NCI-H1436 treated with DMSO at 0.1 percent for 48 hours (cell line): ENCODE results near the gene SLC9A1.

Experiments used
- DNase-seq: peaks from one replicate; lab custom pipeline; 2025; lab: John Stamatoyannopoulos, UW

Gene SLC9A1

DNA sequence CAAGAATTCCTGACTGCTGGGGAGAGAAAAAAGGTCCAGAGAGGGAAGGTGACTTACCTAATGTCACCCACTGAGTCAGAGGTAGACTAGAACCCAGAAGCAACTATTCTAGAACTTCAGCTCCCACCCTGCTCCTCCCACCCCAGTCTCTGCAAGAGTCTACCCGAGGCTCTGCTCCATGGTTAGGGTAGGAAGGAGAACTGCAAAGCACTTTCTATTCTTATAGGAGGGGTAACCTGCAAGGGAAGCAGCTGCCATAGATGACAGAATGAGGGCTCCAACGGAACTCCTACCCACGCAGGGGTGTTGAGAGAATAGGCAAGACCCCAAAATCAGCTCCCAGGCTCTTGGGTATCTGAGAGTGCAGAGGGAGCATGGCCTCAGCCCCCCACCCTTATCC is 4.3 kb downstream of the SLC9A1 start:
- no peak for DNase-seq

DNA sequence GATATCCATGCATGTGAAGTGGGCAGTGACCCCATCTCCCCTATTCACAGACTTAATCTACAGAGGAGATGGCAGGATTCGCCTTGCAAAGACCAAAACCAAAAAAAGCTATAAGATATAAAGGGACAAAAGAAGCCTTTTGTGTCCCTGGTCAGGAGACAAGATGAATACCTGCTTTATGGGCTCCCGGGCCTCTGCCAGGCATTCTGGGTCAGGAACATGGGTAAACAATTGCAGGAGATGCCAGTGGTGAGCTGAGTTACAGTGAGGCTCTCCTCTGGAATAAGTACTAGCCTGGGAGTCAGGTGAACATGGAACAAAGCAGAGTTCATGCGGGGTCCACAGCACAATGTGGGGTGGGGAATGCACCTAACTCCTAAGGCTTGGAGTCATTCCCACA is 4.7 kb downstream of the SLC9A1 start:
- no peak for DNase-seq

DNA sequence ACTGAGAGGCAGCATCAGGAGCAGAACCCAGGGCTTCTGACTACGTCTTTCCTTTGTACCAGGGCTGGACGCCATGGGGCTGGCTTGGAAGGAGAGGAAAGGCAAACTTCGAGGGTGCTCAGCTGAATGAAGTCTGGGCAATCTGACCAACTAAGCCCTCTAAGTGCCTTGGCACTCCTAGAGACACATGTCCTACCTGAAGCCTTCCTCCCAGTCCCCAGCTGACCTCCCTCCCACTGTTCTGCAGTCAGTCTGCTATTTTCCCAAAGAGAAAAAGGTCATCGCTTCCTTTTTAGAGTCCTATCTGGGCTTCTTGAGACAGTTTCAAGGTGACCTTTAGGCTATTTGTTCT is 5.2 kb downstream of the SLC9A1 start:
- DNase-seq = no peak

DNA sequence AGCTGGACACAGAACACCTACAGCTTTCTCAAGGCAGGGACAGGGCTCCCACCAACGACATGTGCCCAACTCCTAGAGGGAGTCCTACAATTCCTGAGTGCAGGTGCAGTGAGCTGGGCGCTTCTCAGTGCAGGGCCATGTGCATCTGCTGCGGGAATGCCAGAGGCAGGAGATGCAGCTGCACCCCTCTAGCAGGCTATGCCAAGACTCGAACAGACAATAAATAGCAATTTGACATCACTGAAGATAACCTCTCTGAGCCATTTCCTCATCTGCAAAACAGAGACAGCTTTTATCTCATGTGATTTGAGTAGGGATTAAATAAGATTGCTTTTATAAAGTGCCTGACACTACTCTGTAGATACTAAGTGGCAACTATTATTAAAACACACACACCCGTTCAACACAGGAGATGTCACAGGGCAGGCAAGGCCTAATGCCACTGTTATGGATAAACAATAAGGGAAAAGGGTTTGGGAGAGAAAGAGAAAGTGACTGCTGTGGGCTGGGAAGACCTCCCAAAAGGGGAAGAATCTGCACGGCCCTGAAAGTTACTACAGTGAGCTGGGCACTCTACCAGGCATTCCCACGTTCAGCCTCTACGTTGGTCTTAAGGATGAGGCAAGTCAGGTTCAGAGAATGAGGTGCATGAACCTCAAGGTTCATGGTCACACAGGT is 5.7 kb downstream of the SLC9A1 start:
- DNase-seq = no peak

DNA sequence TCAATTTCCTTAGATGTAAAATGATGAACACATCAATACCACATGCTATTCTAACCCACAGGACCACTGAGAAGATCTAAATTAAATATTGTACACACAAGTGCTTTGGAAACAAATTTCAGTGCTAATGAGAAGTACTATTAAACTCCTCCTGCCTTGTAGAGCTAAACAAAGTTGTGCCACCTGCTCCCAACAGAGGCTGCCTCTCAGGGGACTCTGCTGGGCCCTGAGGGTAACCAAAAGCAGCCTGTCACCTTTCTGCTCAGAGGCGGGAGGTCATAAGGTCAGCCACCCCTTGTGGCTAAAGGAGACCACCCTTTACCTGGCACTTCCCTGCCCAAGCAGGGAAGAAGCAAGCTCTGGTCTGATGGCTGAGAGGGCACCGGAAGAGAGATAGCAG is 6.3 kb downstream of the SLC9A1 start:
- DNase-seq = no peak

DNA sequence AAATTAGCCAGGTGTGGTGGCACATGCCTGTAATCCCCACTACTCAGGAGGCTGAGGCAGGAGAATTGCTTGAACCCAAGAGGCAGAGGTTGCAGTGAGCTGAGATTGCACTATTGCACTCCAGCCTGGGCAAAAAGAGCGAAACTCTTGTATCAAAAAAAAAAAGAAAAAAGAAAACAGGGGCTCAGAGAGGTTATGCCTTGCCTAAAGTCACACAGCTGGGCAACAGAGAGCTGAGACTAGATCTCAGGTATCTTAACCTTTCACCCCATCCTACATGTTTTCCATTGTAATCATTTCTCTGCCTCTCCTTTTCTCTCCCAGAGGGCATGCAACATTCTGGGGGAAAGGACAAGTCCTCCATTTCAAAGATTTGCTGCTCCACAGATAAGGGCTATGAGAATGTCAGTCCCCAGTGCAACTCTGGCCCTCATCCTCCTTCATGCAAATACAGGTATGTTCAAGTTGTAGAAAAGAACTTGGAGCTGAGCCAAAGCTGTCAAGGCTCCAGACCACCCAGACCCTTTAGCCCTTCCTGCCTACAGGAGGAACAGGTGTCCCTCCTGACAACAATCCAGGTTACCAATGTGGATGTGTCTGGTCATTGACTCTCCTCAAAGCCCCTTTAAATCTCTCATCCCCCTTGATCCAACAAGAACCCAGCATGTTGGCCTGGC is 6.9 kb downstream of the SLC9A1 start:
- DNase-seq = no peak

DNA sequence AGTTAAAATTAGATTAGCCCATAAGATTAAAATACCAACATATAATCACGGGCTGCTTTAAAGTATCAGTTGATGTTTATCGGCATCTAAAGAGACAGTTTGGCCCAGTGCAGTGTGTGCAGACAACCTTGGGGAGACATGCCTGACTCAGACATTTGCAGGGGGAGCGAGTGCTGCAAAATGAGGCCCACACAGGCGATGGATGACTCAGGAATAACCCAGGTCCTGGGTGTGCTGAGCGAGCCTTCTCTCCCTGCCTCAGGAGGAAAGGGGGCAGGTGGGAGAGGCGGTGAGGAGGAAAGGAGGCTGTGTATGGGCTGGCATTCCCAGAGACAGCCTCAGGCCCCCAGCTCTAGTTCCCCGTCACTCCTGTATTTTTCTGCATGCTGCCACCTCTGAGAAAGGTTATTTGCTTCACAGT is 9.0 kb downstream of the SLC9A1 start:
- no peak for DNase-seq

DNA sequence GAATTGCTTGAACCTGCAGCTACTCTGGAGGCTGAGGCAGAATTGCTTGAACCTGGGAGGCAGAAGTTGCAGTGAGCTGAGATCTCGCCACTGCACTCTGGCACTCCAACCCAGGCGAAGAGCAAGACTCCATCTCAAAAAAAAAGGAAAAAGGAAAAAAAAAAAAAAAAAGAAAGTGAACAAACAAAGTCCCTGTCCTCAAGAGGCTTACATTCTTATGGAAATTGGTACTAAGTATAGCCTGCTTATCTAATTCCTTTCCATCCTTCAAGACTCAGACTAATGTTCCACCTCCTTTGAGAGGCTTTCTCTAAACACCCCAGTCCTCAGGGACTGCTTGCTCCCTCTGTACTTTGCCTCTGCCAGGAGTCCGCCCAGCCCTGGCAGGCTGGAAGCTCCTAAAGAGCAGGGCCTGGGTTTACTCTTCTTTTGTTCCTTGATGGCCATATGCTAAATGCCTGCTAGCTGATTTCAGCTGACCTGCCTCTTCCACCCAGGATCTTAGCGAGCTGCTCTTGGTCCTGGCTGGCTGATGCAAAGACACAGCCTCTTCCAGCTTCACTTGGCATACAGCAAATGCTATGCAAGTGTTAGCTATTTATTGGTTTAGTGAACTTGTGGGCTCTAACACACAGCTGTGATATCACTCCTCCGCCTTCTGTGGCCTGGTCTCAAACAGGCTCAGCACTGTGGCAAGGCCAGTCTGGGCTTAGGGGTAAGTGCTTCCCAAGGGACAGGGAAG is 9.8 kb downstream of the SLC9A1 start:
- DNase-seq = no peak

DNA sequence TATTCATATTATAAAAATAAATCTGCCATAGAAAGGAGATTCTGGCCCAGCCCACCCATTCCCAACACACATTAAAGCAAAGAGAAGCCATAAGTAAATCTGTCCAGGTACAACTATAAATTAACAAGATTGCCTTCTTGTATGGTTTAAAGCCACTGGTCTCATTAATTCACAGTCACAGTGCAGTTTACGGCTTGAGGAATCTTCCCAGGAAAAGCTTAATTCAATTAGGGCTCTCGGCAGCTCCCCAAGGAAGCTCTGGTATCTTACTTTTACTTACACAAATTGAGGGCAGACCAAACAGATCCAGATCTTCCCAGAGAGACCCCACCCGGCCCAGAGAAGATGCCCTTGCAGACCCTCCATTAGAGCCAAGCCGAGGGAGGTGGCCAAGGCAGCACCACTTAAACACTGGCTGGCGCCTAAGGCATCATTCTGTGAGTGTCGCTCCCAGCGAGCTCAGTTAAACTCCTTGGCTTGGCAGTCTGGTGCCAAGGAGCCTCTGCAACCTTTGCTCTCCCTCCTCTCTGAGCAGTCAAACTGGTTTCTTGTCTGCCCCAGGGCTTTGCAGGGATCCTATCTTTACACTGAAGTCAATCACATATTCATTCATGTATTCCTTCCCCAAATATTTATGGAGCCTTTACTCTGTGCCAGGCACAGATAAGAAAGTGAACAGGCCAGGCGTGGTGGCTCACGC is 10.7 kb downstream of the SLC9A1 start:
- DNase-seq = no peak

DNA sequence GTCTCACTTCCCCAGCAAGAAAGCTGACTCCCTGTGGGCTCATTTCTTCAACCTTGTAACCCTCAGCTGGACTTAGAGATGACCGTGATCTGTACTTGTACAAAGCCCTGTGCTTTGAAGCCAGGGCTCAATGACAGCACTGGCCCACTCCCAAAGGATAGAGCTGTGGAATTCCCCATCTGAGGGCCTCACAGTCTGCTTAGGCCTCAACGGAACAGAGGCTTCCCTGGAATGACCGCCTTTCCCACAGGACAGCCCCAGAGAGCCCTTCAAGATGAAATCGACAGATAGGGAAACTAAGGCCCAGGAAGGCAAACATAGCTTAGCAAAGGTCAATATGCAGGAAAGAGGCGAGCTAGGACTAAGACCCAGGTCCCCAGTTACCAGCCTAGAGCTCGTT is 11.5 kb downstream of the SLC9A1 start:
- DNase-seq = no peak

DNA sequence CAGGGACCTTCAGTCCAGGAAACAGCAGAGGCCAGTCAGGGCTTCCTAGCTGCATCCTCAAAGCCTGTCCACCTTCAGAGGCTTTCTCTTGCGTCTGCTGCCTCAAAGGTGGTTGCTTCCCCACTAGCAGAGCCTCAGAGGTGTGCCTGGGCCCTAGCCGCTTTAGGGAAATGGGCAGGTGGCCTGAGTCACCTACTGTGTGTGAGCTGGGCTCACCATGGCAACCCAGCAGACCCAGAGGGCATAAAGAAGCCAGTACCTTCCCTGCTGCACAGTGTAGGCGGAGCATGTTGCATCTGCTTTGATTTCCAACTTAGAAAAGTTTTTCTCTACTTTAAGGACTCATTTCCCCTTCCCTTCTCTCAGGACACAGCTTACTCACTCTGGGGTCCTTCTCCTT is 12.5 kb downstream of the SLC9A1 start:
- DNase-seq = no peak

DNA sequence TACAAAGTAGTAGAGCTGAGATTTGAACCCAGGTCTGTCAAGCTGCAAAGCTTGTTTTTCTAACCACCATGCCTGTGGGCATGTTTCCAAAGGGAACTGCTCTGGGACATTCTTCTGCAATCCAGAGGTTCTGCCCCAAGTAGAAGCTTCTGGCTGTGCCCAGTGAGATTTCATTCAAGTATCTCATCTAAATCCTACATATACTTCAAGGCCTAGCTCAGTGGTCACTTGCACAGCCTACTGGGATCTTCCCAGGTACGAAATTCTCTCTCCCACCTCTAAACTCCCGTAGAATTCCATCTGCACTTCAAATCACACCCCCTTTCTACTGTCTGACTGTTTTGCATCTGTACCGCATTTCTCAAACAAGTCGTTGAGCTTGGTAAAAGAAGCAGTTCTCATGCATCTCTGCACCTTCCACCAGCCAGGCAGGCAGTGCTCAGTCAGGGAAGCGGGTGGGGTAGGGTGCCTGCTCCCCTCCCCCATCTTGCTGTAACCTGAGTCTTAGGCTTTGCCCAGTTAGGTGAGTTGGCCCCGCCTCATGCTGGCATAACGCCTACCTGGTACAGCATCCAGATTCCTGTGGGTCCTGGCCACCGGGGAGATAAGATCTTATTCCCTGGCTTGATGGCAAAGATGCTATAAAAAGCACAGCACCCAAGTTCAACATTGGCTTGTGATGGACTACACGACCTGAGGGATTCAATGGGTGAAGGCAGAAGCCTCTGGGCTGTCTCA is 13.5 kb downstream of the SLC9A1 start:
- DNase-seq = peak; percentile 18

DNA sequence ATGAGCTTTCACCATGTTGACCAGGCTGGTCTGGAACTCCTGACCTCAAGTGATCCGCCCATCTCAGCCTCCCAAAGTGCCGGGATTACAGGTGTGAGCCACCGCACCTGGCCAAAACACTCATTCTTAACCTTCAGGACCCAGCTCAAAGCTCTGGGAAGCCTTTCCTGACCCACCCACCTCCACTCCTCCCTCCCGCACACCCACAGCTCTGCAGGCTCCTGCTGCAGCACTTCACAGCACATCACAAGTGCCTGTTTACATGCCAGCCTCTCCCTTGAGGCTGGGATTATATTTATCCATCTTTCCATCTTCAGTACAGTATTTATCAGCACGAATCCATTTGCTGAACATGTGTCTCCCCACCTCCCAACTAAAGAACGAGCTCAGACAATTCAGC is 14.9 kb downstream of the SLC9A1 start:
- DNase-seq = no peak

DNA sequence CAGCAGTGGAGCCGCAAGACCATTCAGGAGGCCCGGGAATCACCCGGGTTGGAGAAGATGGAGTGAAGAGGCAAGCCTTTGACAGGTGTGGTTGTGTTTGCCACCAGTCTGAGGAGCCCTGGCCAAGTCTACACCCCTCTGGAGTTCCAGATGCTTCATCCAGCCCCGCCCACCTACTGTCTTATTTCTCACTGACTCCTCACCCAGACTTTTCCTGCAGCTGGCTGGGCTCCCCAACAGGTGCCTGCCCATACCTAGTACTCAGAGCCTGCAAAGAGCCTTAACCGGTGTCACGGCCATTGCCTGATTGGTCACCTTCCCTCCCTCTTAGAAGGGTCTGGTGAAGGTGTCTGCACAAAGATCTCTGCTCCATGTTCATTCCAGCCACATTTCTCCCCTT is 16.0 kb downstream of the SLC9A1 start:
- DNase-seq = no peak

DNA sequence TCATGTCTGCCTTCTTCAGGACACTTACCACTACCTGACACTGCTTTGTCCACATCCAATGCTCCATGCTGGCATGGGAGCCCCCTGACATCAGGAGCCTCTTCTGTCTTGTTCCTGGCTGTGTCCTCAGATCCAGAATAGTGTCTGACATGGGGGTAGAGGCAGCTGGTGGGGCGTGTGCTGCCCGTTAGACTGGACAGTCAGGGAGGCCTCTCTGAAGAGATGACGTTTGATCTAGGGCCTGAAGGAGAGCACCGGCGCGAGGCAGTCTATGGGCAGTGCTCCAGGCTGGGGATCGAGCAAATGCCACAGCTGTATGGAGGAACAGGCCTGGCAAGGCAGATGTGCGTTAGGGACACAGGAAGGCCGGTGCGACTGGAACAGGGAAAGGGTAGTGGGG is 16.6 kb downstream of the SLC9A1 start:
- no peak for DNase-seq

DNA sequence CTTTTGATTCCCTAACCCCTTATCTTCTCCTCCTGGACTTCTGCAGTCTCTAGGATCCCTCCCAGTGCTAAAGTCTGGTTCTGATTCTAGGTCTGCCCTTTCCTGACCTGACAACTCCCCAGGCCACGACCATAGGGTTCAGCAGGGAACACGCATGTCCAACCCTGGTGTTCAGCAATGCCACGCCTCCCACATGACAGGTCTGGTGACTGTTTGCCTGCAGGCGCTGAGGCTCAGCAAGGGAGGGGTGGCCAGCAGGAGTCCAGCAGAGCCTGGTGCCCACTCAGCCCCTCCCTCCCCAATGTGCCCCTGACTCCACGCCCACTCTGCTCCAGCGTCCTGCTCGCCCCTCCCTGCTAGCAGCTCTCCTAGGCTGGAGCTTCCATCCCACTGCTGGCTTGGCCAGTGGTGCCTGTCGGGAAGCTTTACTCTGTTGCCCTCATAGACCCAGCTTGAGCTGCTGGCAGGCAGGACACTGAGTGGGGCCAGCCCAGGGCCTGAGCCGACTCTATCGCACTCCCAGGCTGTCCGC is 17.3 kb downstream of the SLC9A1 start:
- DNase-seq = no peak

DNA sequence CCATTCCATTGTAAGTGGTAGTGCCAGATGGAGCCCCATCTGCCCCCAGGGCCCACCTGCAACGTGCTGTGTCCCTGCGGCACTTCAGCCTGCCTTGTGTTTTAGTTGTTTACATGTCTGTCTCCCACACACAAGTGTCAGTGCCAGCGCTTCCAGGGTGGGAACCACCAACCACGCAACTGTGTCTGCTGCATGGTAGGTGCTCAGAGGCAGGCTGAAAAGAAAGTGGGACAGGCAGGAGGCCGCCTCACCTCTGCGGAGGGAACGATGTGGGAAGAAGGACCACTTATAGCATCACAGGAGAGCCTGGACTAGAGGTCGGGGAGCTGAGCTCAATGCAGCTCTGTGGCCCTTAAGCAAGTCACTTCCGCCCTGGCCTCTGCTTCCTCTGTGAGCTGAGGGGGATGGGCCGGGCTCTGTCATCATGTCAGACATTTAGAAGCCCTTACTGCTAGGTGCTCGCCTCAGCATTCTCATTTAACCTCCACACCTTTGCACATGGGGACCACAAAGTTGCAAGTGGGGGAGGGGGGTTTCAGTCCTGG is 17.9 kb downstream of the SLC9A1 start:
- DNase-seq = no peak

DNA sequence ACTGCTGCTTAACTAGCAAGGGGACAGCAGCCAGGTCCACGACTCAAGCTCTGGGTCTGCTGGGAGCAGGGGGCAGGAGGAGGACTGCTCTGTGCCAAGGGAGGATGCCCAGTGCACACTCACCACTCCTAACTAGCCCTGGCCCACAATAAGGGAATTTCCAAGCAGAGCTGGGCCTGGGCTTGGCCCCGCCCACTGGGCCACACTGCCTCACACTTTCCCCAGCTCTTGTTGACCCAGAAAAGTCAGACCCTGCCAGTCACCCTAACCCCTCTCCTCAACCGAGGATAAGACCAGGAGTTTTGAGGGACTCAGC is 18.7 kb downstream of the SLC9A1 start:
- no peak for DNase-seq

DNA sequence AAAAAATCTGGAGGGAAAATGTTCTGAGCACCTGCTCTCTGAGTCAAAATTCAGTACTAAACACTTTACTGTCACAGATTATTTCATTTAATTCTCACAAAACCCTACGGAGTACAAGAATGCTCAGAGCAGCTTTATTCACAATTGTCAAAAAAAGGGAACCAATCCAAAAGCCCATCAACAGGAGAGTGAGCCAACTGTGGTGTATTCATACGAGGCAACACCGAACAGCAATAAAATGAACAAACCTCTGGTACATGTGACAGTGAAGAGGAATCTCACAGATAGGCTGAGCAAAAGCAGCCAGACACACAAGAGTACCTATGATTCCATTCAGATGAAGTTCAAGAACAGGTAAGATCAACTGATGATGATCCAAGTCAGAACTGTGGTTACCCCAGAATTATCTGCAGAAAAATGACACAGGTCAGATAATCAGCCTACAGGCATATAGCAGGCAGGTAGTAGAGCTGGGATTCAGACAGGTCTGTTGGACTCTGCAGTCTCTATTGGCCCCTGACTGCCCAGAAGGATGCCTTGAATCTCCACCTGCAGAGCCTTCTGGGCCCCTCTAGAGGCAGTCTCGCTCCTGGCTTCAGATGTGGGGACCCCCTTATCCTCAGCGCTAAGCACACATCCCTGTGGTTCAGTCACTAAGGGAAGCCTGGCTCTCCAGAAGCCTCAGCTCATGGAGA is 19.2 kb downstream of the SLC9A1 start:
- no peak for DNase-seq

DNA sequence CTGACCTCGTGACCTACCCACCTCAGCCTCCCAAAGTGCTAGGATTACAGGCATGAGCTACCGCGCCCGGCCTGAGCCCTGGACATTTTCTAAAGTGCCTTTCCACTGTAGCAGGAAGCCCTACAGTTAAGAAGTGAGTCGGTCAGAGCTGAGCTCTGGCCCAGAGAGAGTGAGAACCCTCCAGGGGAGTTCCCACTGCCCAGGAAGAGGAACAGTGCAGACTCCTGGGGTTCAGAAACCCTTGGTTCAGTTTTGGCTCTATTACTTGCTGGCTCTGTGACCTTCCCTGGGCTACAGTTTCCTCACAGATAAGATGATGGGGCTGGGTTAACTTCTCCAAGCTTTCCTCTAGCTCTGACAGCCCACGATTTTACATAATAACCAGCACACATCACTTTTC is 20.9 kb downstream of the SLC9A1 start:
- no peak for DNase-seq

DNA sequence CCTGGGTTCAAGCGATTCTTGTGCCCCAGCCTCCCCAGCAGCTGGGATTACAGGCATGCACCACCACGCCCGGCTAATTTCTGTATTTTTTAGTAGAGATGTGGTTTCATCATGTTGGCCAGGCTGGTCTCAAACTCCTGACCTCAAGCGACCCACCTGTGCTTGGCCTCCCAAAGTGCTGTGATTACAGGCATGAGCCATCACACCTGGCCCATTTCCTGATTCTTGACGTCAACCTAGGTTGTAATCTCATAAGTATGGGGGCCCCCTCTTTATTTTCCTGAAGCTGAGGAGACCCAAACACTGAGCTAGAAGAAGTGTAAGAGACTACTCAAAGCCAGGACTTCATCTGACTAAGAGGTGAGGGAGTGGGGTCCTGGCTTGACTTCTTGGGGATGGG is 21.8 kb downstream of the SLC9A1 start:
- DNase-seq = no peak
